Measurements from ENCODE around the gene GFOD2. TPM values are rescaled to one million over a fixed set of nuclear protein-coding genes. Genes with fewer than 3 reads are reported as not detected.
A peak's percentile ranks its signal among the peaks of the same experiment; 100 is the strongest.
"Not testable (repeated sequence)": the region's sequence is repeated elsewhere in the genome, so short reads cannot be mapped to it uniquely, and the experiment has no call there.

GFOD2 gene
- total RNA-seq, 6 experiments from 2014 or later: 19.7 to 39.7 (median 24.6) TPM

- H3K4me1 ChIP-seq: peaks cover 0 to 31% (median 3%) of the 10 kb centered on the region in 4 donors
- H3K27me3 ChIP-seq: no peaks in the 10 kb centered on the region
- H3K4me3 ChIP-seq: no peak overlapping the region
- ATAC-seq: peak; percentile 22 to 69 (median 39)
- WGBS (ENCODE audit: insufficient coverage, low coverage, low lambda C conversion rate, missing lambda C conversion rate): 42% methylated on average over 1 of the region's 4 CpGs
- intact Hi-C loops (cut with DNase I): no loop called here
- no peak for TF ChIP-seq CTCF (IDR thresholded peaks at IDR 0.05)
- TF ChIP-seq POLR2A (IDR thresholded peaks at IDR 0.05): no peak
- no peak overlapping the region for H3K27ac ChIP-seq
- H3K9me3 ChIP-seq: peaks cover 0 to 3% (median 0%) of the 10 kb centered on the region in 4 donors
- DNase-seq: peak in 1 of 3 donors; percentile 38
- peaks cover 0 to 5% (median 0%) of the 10 kb centered on the region in 4 donors for H3K36me3 ChIP-seq
These were observed 21.5 kb downstream of the GFOD2 start for GRCh38 chr16:67697422-67698185.

GRCh38 chr16:67694611-67695010, 24.5 kb downstream of the GFOD2 start:
- ATAC-seq: peak; percentile 44 to 81 (median 62)

GRCh38 chr16:67693517-67694285, 25.4 kb downstream of the GFOD2 start:
- peaks cover 0 to 30% (median 3%) of the 10 kb centered on the region in 4 donors for H3K4me1 ChIP-seq
- H3K4me3 ChIP-seq; H3K27me3 ChIP-seq; ATAC-seq; H3K27ac ChIP-seq; intact Hi-C loops (cut with DNase I); H3K9me3 ChIP-seq; H3K36me3 ChIP-seq: not testable (repeated sequence)
- DNase-seq: peak in 1 of 3 donors; percentile 30
- WGBS (ENCODE audit: insufficient coverage, low coverage, low lambda C conversion rate, missing lambda C conversion rate): 82% methylated on average over 6 of the region's 8 CpGs

More at GRCh38 chr16:67694611-67695010, 24.5 kb downstream of the GFOD2 start:
- intact Hi-C loops (cut with DNase I): no loop called here
- Histone ChIP-seq H3K36me3 (peaks cover 0 to 5% (median 0%) of the 10 kb centered on the region in 4 donors), H3K27me3 (no peaks in the 10 kb centered on the region), H3K4me3 (no peak overlapping the region), H3K4me1 (peaks cover 0 to 31% (median 3%) of the 10 kb centered on the region in 4 donors), H3K9me3 (peaks cover 0 to 3% (median 0%) of the 10 kb centered on the region in 4 donors), H3K27ac (peak overlapping the region in 1 of 3 donors; percentile 16)
- TF ChIP-seq CTCF (IDR thresholded peaks at IDR 0.05) (no peak), POLR2A (IDR thresholded peaks at IDR 0.05) (no peak)
- peak in 1 of 3 donors; percentile 16 for DNase-seq
- 25% methylated on average over 2 of the region's 2 CpGs for WGBS (ENCODE audit: insufficient coverage, low coverage, low lambda C conversion rate, missing lambda C conversion rate)

- H3K27ac ChIP-seq: peak overlapping the region; percentile 6 to 58 (median 14)
- peaks cover 0 to 31% (median 12%) of the 10 kb centered on the region in 4 donors for H3K4me1 ChIP-seq
- H3K36me3 ChIP-seq: peaks cover 0 to 9% (median 6%) of the 10 kb centered on the region in 4 donors
- peak in 1 of 3 donors; percentile 51 for DNase-seq
- H3K4me3 ChIP-seq: no peak overlapping the region
- H3K9me3 ChIP-seq: no peaks in the 10 kb centered on the region
- intact Hi-C loops (cut with DNase I): loop anchor here in 1 of 2 donors (10.0 kb wide), 1 partner anchor 129 kb away; no protein-coding TSS in a partner anchor
- no peak for ATAC-seq
- H3K27me3 ChIP-seq: no peaks in the 10 kb centered on the region
- no peak for TF ChIP-seq POLR2A (IDR thresholded peaks at IDR 0.05)
- no peak for TF ChIP-seq CTCF (IDR thresholded peaks at IDR 0.05)
- 81% methylated on average over 7 of the region's 17 CpGs for WGBS (ENCODE audit: insufficient coverage, low coverage, low lambda C conversion rate, missing lambda C conversion rate)
These were observed 33.6 kb downstream of the GFOD2 start for GRCh38 chr16:67685388-67686112.
